Measurements from ENCODE around the gene NUCB2.

Gene NUCB2

GRCh38 chr11:17313349-17314231 is 37.1 kb downstream of the NUCB2 start:
- intact Hi-C loops (cut with DNase I) = no loop called here
- no peak for DNase-seq

GRCh38 chr11:17314232-17314547 is 37.7 kb downstream of the NUCB2 start:
- no peak for DNase-seq
- intact Hi-C loops (cut with DNase I) = no loop called here

DNA sequence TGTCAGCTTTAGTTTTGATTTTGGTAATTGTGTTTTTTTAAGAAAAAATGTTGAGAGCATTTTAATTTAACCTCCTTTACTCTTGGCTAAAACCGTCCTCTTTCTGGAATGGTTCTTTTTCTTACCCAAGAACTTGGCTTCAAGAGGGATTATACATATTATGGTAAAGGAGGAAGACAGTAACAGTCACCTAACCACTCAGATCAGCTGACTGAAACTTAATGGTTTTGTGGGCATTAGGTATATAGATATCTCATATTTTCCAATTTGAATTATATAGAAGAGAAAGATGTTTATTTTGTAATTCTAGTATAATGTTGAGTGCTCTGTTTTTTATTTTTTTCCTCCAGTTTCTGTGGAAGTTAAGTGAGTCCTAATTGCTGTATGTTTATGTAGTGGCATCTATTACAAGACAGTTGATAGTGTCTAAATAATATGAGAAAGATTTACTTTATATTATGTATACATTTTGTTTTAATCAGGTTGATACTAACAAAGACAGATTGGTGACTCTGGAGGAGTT is 38.4 kb downstream of the NUCB2 start:
- intact Hi-C loops (cut with DNase I) = no loop called here
- DNase-seq = no peak

DNA sequence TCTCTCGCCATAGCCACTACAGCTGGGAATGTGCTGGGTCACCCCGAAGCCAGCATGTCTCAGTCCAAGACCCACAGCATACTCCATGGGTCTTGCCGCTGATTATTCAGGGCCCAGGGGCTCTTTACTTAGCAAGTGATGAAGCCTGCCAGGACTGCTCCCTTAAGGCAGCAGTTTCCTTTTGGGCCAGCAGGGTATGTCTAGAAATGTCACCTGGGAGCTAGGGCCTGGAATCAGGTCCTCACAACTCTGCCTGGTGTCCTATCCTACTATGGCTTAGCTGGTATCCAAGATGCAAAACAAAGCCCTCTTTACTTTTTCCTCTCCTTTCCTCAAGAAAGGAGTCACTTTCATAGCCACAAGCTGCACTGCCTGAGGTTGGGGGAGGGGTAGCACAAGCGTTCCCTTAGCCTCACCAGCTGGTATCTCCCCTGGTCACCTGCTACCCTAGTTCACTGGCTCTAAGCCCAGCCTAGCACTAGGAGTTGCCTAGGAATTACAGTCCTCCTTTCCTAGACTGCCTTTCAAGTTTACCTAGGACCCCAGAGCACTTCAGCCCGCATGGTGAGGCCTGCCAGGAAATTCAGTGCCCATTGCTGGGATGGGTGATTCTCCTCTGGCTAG is 52.4 kb downstream of the NUCB2 start:
- intact Hi-C loops (cut with DNase I) = no loop called here
- DNase-seq = no peak

DNA sequence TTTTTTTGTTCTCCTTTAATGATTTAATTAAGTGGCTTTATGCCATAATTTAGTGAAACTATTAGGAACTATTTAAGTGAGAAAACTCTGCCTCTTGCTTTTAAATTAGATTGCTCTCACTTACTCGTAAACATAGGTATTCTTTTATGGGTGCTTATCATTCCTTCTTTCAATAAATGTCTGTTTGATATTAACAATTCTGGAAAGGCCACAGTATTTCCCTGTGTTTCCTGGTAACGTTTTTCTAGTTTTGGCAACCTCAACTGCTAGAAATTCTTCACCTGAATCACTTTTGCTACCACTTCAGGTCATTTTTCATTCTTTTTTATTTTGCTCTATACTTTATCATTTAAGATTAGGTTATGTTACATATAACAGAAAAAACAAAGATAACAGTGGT is 55.1 kb downstream of the NUCB2 start:
- intact Hi-C loops (cut with DNase I) = no loop called here
- no peak for DNase-seq

DNA sequence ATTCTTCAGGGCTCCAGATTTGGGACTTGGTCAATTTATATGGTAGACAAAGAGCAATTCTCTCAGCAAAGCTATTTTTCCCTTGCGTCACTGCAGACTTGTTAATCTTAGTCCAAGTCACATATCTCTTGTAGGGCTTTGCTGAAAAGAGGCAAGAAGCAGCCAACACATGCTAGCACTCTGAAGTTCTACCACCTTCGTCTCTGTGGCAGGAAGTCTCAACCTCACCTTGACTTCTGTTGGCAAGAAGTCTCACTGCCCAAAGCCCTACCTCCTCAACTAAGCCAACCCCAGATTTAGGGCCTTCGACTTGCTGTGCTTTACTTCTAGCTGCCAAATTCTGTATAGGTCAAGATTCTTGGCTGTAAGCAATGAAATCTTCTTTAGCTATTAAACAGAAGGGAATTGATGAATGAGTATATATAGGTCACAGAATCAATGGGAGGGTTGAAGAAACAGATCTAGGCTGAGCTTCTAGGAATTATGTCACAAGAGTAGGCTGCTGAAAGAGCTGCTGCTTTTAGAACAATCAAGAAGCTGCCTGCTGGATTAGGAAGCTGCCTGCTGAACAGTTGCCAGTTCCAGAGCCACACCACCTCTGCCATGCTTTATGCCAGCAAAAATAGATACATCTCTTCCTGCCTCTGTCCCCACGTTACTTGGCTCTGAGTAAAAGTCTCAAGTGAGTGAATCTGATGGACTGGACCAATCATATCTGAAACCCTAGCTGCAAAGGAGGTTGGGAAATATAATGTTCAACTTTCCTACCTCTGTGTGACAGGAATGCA is 57.5 kb downstream of the NUCB2 start:
- DNase-seq = peak in 30 of 42 donors; percentile 8 to 85 (median 48)
- intact Hi-C loops (cut with DNase I) = no loop called here

DNA sequence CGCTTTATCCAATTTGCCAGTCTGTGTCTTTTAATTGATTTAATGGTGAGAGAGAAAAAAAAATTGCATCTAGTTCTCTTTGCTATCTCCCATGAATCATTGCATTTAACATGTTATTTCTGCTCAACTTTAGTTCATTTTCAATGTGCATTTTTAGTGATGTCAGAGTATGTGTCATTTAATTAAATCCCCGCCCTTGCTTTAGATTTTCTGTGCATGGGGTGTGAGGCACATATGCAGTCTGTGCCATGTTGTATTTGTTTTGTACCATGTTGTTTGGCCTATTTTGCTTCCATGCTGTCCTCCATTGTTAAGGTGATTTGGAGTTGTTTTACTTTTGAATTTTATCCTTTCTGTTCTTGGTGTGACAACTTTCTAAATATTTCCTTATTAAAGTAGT is 66.7 kb downstream of the NUCB2 start:
- no peak for DNase-seq
- intact Hi-C loops (cut with DNase I) = no loop called here

GRCh38 chr11:17343907-17344306 is 67.4 kb downstream of the NUCB2 start:
- no peak for DNase-seq
- intact Hi-C loops (cut with DNase I) = no loop called here

DNA sequence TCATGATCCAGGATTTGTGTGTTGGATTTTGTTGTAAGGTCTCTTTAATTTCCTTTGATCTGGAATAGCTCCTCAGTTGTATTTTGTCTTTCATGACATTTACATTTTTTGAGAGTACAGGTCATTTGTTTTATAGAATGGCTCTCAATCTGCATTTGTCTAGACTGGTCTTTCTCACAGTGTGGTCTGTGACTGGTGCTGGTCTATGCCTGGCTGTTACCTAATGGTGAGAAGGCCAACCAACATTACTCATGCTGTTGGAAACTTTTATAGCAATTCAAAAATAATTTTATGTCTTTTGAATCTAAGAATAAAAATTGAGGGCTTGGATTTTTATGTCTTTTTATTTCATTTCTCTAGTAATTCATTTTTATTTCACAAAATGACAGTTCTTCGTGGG is 71.1 kb downstream of the NUCB2 start:
- no peak for DNase-seq
- intact Hi-C loops (cut with DNase I) = no loop called here

DNA sequence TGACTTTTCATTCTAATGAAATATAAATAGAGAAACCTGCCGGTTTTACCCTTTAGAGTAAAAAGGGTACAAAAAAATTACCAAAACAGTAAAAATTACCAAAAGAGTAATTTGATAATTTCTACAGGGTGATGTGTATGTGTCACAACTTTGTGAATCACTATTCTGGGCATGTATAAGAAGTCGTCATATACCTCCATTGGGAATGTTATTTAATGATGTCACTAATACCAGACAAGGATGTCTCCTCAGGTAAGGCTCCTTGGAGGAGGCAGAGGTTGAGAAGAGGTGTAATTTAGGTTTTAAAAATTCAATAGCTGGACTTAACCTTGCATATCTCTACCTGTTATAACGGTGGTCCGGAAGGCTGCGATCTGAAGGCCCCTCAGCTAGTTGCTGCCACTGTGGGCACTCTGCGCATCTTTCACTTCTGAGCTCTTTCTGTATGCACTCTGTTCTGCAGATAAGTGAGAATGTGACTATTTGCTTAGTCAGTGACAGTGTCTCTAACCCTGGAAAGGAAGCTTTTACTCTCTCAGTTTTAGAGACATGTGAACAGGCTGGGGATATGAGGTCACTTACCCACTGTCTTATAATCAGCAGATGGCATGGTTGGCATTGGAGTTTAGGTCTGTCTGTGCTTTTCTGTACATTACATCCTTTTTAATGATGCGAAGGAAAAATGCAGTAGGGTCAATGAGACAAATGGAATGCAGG is 74.1 kb downstream of the NUCB2 start:
- no peak for DNase-seq
- intact Hi-C loops (cut with DNase I) = no loop called here

DNA sequence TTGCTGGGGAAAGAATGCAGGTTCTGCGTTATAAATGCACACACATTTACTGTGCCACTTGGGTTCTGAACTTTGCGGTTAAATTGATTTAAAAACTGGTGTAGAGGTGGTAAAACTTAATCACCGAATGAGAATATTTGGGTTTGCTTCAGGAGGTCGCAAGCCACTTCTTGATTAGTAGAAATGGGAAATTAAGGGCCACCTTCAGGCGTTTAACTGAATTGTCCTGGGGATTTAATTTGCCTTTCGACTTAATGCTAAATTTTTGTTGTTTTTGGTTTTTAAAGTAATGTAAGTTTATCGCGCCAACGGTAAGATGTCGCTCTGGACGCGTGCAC is 74.6 kb downstream of the NUCB2 start:
- intact Hi-C loops (cut with DNase I) = no loop called here
- no peak for DNase-seq

DNA sequence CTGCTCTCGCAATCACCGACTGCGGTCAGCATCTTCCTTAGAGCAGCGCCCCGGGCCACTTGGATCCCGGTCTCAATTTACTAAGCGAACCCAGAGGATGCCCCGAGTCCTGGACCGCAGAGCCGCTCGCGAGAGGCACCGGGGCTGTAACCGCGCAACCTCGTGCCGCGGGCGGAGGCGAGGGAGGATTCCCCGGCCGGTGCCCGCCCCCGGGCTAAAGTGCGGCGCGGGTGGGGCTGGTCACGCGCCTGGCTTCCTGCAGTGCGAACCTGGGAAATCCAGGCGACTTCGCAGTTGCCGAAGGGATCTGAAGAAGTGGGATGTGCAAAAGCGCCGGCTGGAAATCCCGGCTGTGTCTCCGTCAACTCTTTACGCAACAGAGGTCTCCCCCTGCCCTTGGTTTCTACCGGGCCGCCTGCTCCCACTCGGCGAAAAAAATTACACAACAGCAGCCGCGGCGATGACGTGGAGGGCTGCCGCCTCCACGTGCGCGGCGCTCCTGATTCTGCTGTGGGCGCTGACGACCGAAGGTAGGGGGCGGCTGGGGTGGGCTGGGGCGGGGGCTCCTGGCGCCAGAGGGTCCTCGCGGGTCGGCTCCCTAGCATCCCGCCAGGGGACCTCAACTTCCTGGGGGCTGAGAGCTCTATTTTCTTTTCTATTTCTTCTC is 75.1 kb downstream of the NUCB2 start, which contains the start of gene NCR3LG1:
Gene NCR3LG1, plus strand, starts transcription at position 291 of the 667 bp plus-strand sequence. Its CDS starts 170 bp downstream, at position 461.
- peak; percentile 29 to 87 (median 63) for DNase-seq
- intact Hi-C loops (cut with DNase I) = no loop called here

- peak; percentile 38 to 90 (median 72) for DNase-seq
- intact Hi-C loops (cut with DNase I) = no loop called here
Measured at GRCh38 chr11:17352950-17353820, 76.6 kb downstream of the NUCB2 start.

GRCh38 chr11:17353821-17354600 is 77.5 kb downstream of the NUCB2 start:
- no peak for DNase-seq
- intact Hi-C loops (cut with DNase I) = no loop called here

DNA sequence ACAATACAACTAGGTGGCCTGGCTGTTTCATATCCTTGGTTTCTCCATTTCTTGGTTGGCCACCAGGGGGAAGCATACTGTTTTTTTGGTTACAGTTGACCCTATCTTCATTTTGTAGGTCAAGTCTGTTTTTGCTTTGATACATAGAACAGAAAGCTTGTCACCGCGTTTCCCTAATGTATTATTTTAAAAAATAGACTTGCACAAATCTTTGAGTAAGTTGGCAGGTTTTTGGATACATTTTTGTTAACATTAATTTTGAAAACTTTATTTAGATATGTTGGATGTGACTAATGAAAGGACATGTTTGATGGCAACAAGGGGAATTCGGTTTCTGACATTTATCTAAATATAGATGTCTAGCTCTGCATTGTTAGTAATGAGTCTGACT is 78.1 kb downstream of the NUCB2 start:
- intact Hi-C loops (cut with DNase I) = no loop called here

GRCh38 chr11:17366495-17366894 is 90.0 kb downstream of the NUCB2 start:
- DNase-seq = no peak
- intact Hi-C loops (cut with DNase I) = no loop called here

More for the DNA sequence above, 78.1 kb downstream of the NUCB2 start:
- DNase-seq = peak in 40 of 42 donors; percentile 3 to 90 (median 66)

DNA sequence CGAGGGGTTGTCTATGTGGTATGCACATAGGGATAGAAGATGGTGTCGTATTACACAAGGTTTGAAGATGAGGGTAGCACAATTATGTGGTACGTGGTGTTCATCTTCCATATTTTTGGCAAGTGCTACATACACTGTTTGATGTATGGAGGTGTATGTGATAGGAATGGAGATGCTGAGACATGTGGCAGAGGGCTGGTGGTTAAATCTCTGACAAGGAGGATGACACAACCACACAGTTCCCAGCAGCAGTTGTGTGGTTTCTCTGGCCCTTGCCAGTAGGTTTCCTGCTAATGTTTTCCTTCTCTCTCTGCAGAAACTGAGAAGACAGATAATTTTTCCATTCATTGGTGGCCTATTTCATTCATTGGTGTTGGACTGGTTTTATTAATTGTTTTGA is 92.0 kb downstream of the NUCB2 start:
- no peak for DNase-seq
- intact Hi-C loops (cut with DNase I) = no loop called here
